HEK293 (cell line): Measurements from ENCODE around the gene KLHL7.

Source experiments
- CTCF ChIA-PET: fragments of 350-600 bp; formaldehyde crosslinking; extraction: SDS; loops from one replicate; lab custom pipeline; 2021; ENCODE audit warnings: antibody characterized with exemption; lab: Yijun Ruan, JAX
- POLR2A ChIA-PET: fragments of 300-600 bp; formaldehyde crosslinking; extraction: SDS; loops from one replicate; lab custom pipeline; 2020; ENCODE audit warnings: antibody characterized with exemption, inconsistent platforms; lab: Yijun Ruan, JAX
- H3K27ac ChIP-seq: fragments of 200-500 bp; sonication (Bioruptor generic); 2 replicates; pipeline ENCODE4 v1.5.1; 2014; ENCODE audit warnings: low read depth, low read length, control low read depth, inconsistent platforms; ENCODE audit errors: extremely low read depth
- H3K36me3 ChIP-seq, 2 experiments: fragments of 200-500 bp in 1 of 2; sonication (Bioruptor generic) in 1 of 2; 1 replicate in 1 of 2; 2 replicates in 1 of 2; pipeline ENCODE4 v1.5.1; 2014 to 2017; ENCODE audit warnings: inconsistent platforms in 2 of 2, low read length in 2 of 2; ENCODE audit not compliant: control insufficient read depth in 2 of 2, insufficient read depth in 1 of 2
- H3K4me1 ChIP-seq: fragments of 200-500 bp; sonication (Bioruptor generic); 2 replicates; pipeline ENCODE4 v1.5.1; 2014; ENCODE audit warnings: mild to moderate bottlenecking, low read length, inconsistent platforms; ENCODE audit not compliant: control insufficient read depth, insufficient read depth
- H3K4me3 ChIP-seq: 2 replicates; pipeline ENCODE4 v1.5.1; 2011; ENCODE audit warnings: low read depth, mild to moderate bottlenecking, control low read depth, low read length, moderate library complexity
- H3K9me3 ChIP-seq: fragments of 200-500 bp; sonication (Bioruptor generic); 2 replicates; pipeline ENCODE4 v1.5.1; 2014; ENCODE audit warnings: low read depth, low read length, inconsistent platforms; ENCODE audit not compliant: control insufficient read depth, insufficient read depth
- BCL11B ChIP-seq: fragments of 450-650 bp; formaldehyde crosslinking; IDR thresholded peaks from 2 replicates; pipeline ENCODE4 v1.5.1; 2016; ENCODE audit warnings: low read depth, missing biosample characterization, missing genetic modification characterization
- IKZF3 ChIP-seq: fragments of 450-650 bp; IDR thresholded peaks from 2 replicates; pipeline ENCODE4 v1.5.0; 2018; ENCODE audit warnings: missing biosample characterization, mild to moderate bottlenecking, missing genetic modification characterization, moderate library complexity
- KLF10 ChIP-seq: fragments of 450-650 bp; IDR thresholded peaks from 2 replicates; pipeline ENCODE4 v1.5.1; 2018; ENCODE audit warnings: missing biosample characterization, mild to moderate bottlenecking, missing genetic modification characterization
- MYNN ChIP-seq: fragments of 450-650 bp; formaldehyde crosslinking; IDR thresholded peaks from 2 replicates; pipeline ENCODE4 v1.5.1; 2016; ENCODE audit warnings: missing biosample characterization, missing genetic modification characterization, borderline replicate concordance
- ZBTB8A ChIP-seq: fragments of 450-650 bp; formaldehyde crosslinking; IDR thresholded peaks from 2 replicates; pipeline ENCODE4 v1.5.1; 2016; ENCODE audit warnings: missing biosample characterization, missing genetic modification characterization
- ZEB2 ChIP-seq: fragments of 450-650 bp; formaldehyde crosslinking; IDR thresholded peaks from 2 replicates; pipeline ENCODE4 v1.5.1; 2016; ENCODE audit warnings: missing biosample characterization, missing genetic modification characterization
- ZIC2 ChIP-seq: fragments of 450-650 bp; formaldehyde crosslinking; IDR thresholded peaks from 2 replicates; pipeline ENCODE4 v1.5.1; 2016; ENCODE audit warnings: missing biosample characterization, missing genetic modification characterization
- ZNF214 ChIP-seq: fragments of 450-650 bp; formaldehyde crosslinking; IDR thresholded peaks from 2 replicates; pipeline ENCODE4 v1.5.1; 2017; ENCODE audit warnings: missing biosample characterization, mild to moderate bottlenecking, missing genetic modification characterization, borderline replicate concordance
- ZNF223 ChIP-seq: fragments of 450-650 bp; formaldehyde crosslinking; IDR thresholded peaks from 2 replicates; pipeline ENCODE4 v1.5.1; 2016; ENCODE audit warnings: missing biosample characterization, missing genetic modification characterization
- ZNF248 ChIP-seq: fragments of 450-650 bp; formaldehyde crosslinking; IDR thresholded peaks from 2 replicates; pipeline ENCODE4 v1.5.1; 2017; ENCODE audit warnings: missing biosample characterization, missing genetic modification characterization
- ZNF324 ChIP-seq: fragments of 450-650 bp; formaldehyde crosslinking; IDR thresholded peaks from 2 replicates; pipeline ENCODE4 v1.5.1; 2016; ENCODE audit warnings: missing biosample characterization, missing genetic modification characterization
- ZNF350 ChIP-seq: fragments of 450-650 bp; formaldehyde crosslinking; IDR thresholded peaks from 2 replicates; pipeline ENCODE4 v1.5.0; 2017; ENCODE audit warnings: missing biosample characterization, mild to moderate bottlenecking, missing genetic modification characterization
- ZSCAN30 ChIP-seq: fragments of 450-650 bp; IDR thresholded peaks from 2 replicates; pipeline ENCODE4 v1.5.1; 2018; ENCODE audit warnings: missing biosample characterization, mild to moderate bottlenecking, missing genetic modification characterization, moderate library complexity
- TF ChIP-seq, protein P1 (sequence below): fragments of 450-650 bp; formaldehyde crosslinking; conservative IDR thresholded peaks from 2 replicates; pipeline ENCODE4 v1.5.1; 2016; ENCODE audit warnings: low read depth, missing biosample characterization, missing genetic modification characterization
- TF ChIP-seq, protein P2 (sequence below): fragments of 450-650 bp; formaldehyde crosslinking; IDR thresholded peaks from 2 replicates; pipeline ENCODE4 v1.5.1; 2016; ENCODE audit warnings: missing biosample characterization, missing genetic modification characterization
- TF ChIP-seq, protein P3 (sequence below): fragments of 450-650 bp; formaldehyde crosslinking; IDR thresholded peaks from 2 replicates; pipeline ENCODE4 v1.5.1; 2016; ENCODE audit warnings: missing biosample characterization, missing genetic modification characterization
- TF ChIP-seq, protein P4 (sequence below): fragments of 450-650 bp; formaldehyde crosslinking; IDR thresholded peaks from 2 replicates; pipeline ENCODE4 v1.5.1; 2017; ENCODE audit warnings: missing biosample characterization, mild to moderate bottlenecking, missing genetic modification characterization, moderate library complexity
- TF ChIP-seq, protein P5 (sequence below): fragments of 450-650 bp; IDR thresholded peaks from 2 replicates; pipeline ENCODE4 v1.5.1; 2018; ENCODE audit warnings: missing biosample characterization, missing genetic modification characterization
- TF ChIP-seq, protein P6 (sequence below): fragments of 450-650 bp; formaldehyde crosslinking; IDR thresholded peaks from 2 replicates; pipeline ENCODE4 v1.5.1; 2016; ENCODE audit warnings: missing biosample characterization, missing genetic modification characterization, borderline replicate concordance

The KLHL7 gene

DNA sequence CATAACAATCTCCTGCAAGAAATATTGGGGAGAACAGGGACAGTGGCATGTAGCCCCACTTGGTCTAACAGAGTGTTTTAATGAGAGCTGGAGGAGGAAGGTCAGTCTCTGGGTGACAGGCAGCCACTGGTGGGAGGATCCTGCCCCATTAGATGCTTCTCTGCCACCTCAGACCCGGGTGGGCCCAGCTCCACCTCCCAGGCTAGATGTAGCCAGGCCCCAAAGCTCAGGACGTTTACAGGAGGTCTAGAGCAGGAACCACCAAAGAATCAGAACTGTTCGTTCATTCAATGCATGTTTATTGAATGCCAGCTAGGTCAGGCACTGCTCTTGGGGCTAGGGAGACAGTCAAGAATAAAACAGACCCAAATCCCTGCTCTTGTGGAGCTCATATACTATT is 112.6 kb downstream of the KLHL7 start (continued):
- TF ChIP-seq, protein P1, sequence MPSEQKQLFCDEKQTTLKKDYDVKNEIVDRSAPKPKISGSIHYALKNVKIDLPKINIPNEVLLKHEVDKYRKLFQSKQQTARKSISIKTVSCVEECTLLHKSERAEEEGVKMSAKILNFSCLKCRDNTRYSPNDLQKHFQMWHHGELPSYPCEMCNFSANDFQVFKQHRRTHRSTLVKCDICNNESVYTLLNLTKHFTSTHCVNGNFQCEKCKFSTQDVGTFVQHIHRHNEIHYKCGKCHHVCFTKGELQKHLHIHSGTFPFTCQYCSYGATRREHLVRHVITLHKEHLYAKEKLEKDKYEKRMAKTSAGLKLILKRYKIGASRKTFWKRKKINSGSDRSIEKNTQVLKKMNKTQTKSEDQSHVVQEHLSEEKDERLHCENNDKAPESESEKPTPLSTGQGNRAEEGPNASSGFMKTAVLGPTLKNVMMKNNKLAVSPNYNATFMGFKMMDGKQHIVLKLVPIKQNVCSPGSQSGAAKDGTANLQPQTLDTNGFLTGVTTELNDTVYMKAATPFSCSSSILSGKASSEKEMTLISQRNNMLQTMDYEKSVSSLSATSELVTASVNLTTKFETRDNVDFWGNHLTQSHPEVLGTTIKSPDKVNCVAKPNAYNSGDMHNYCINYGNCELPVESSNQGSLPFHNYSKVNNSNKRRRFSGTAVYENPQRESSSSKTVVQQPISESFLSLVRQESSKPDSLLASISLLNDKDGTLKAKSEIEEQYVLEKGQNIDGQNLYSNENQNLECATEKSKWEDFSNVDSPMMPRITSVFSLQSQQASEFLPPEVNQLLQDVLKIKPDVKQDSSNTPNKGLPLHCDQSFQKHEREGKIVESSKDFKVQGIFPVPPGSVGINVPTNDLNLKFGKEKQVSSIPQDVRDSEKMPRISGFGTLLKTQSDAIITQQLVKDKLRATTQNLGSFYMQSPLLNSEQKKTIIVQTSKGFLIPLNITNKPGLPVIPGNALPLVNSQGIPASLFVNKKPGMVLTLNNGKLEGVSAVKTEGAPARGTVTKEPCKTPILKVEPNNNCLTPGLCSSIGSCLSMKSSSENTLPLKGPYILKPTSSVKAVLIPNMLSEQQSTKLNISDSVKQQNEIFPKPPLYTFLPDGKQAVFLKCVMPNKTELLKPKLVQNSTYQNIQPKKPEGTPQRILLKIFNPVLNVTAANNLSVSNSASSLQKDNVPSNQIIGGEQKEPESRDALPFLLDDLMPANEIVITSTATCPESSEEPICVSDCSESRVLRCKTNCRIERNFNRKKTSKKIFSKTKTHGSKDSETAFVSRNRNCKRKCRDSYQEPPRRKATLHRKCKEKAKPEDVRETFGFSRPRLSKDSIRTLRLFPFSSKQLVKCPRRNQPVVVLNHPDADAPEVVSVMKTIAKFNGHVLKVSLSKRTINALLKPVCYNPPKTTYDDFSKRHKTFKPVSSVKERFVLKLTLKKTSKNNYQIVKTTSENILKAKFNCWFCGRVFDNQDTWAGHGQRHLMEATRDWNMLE (tag by site-specific recombination) = no peak
- TF ChIP-seq ZNF350 (tag by site-specific recombination) = no peak
- TF ChIP-seq ZNF324 (tag by site-specific recombination) = no peak
- TF ChIP-seq MYNN = no peak
- TF ChIP-seq ZBTB8A (tag by site-specific recombination) = no peak
- TF ChIP-seq IKZF3 (tag by site-specific recombination) = no peak
- TF ChIP-seq, protein P2, sequence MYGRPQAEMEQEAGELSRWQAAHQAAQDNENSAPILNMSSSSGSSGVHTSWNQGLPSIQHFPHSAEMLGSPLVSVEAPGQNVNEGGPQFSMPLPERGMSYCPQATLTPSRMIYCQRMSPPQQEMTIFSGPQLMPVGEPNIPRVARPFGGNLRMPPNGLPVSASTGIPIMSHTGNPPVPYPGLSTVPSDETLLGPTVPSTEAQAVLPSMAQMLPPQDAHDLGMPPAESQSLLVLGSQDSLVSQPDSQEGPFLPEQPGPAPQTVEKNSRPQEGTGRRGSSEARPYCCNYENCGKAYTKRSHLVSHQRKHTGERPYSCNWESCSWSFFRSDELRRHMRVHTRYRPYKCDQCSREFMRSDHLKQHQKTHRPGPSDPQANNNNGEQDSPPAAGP = no peak
- TF ChIP-seq, protein P3, sequence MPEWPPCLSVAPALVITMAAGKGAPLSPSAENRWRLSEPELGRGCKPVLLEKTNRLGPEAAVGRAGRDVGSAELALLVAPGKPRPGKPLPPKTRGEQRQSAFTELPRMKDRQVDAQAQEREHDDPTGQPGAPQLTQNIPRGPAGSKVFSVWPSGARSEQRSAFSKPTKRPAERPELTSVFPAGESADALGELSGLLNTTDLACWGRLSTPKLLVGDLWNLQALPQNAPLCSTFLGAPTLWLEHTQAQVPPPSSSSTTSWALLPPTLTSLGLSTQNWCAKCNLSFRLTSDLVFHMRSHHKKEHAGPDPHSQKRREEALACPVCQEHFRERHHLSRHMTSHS (tag by site-specific recombination) = no peak
- TF ChIP-seq, protein P4, sequence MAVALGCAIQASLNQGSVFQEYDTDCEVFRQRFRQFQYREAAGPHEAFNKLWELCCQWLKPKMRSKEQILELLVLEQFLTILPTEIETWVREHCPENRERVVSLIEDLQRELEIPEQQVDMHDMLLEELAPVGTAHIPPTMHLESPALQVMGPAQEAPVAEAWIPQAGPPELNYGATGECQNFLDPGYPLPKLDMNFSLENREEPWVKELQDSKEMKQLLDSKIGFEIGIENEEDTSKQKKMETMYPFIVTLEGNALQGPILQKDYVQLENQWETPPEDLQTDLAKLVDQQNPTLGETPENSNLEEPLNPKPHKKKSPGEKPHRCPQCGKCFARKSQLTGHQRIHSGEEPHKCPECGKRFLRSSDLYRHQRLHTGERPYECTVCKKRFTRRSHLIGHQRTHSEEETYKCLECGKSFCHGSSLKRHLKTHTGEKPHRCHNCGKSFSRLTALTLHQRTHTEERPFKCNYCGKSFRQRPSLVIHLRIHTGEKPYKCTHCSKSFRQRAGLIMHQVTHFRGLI (tag by site-specific recombination) = no peak
- no peak for TF ChIP-seq ZNF214
- no peak for TF ChIP-seq ZSCAN30 (tag by site-specific recombination)
- TF ChIP-seq, protein P5, sequence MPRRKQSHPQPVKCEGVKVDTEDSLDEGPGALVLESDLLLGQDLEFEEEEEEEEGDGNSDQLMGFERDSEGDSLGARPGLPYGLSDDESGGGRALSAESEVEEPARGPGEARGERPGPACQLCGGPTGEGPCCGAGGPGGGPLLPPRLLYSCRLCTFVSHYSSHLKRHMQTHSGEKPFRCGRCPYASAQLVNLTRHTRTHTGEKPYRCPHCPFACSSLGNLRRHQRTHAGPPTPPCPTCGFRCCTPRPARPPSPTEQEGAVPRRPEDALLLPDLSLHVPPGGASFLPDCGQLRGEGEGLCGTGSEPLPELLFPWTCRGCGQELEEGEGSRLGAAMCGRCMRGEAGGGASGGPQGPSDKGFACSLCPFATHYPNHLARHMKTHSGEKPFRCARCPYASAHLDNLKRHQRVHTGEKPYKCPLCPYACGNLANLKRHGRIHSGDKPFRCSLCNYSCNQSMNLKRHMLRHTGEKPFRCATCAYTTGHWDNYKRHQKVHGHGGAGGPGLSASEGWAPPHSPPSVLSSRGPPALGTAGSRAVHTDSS (tag by site-specific recombination) = no peak
- no peak for TF ChIP-seq ZEB2 (tag by site-specific recombination)
- TF ChIP-seq BCL11B (tag by site-specific recombination) = no peak
- no peak for TF ChIP-seq ZNF223

DNA sequence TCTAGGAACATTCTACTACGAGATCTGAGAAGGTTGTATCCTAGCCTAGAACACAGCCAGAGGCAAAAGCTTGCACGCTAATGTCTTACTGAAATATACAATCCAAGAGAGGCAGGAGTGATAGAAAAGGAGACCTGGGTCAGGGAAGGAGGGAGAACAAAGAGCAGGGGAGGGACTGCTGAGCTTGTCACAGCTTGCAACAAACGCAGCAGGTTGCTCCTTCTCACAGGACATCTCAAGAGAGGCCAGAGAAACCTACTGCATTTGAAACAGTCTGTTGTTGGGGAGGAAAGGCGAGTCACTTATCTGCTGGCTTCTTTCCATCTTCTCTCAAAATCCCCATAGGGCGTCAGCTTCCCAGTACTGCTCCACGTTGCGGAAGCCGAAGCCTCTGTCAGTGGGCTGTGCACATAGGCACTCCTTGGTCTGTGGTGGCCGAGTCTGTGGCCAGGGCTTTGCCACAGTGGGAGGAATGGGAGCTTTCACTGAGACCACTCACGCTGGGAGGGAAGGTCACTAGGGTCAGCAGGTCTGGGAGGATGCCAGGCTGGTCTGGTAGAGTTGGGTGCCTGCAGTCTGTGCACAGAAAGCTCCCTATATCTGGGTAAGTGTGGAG is 115.2 kb downstream of the KLHL7 start:
- Histone ChIP-seq H3K9me3 (no peaks in the 10 kb centered on the region), H3K4me3 (no peak overlapping the region), H3K36me3 (no peaks in the 10 kb centered on the region), H3K4me1 (no peaks in the 10 kb centered on the region), H3K27ac (no peak overlapping the region)
- CTCF ChIA-PET = no interaction called here
- POLR2A ChIA-PET = interaction anchor here (0.6 kb wide), 1 partner anchor 11 kb away, joined by 3 read pairs; no protein-coding TSS in a partner anchor
- TF ChIP-seq, protein P6, sequence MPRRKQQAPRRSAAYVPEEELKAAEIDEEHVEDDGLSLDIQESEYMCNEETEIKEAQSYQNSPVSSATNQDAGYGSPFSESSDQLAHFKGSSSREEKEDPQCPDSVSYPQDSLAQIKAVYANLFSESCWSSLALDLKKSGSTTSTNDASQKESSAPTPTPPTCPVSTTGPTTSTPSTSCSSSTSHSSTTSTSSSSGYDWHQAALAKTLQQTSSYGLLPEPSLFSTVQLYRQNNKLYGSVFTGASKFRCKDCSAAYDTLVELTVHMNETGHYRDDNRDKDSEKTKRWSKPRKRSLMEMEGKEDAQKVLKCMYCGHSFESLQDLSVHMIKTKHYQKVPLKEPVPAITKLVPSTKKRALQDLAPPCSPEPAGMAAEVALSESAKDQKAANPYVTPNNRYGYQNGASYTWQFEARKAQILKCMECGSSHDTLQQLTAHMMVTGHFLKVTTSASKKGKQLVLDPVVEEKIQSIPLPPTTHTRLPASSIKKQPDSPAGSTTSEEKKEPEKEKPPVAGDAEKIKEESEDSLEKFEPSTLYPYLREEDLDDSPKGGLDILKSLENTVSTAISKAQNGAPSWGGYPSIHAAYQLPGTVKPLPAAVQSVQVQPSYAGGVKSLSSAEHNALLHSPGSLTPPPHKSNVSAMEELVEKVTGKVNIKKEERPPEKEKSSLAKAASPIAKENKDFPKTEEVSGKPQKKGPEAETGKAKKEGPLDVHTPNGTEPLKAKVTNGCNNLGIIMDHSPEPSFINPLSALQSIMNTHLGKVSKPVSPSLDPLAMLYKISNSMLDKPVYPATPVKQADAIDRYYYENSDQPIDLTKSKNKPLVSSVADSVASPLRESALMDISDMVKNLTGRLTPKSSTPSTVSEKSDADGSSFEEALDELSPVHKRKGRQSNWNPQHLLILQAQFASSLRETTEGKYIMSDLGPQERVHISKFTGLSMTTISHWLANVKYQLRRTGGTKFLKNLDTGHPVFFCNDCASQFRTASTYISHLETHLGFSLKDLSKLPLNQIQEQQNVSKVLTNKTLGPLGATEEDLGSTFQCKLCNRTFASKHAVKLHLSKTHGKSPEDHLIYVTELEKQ = no peak
- no peak for TF ChIP-seq ZNF248
- TF ChIP-seq MYNN = no peak
- TF ChIP-seq KLF10 = no peak
- TF ChIP-seq ZIC2 (tag by site-specific recombination) = peak; percentile 20; the same call in 1 of the 2 replicates
